SK-N-SH (cell line): ENCODE data around the gene TGFBRAP1.

ENCODE experiments used
- CTCF ChIP-seq: fragments of 200-600 bp; sonication (generic); IDR thresholded peaks from 2 replicates; pipeline ENCODE4 v1.6.1; 2017; ENCODE audit warnings: antibody characterized with exemption, mild to moderate bottlenecking, moderate library complexity
- EP300 ChIP-seq, 2 experiments: IDR thresholded peaks; 2 replicates each; pipeline versions ENCODE4 v1.4.0 to v1.6.1; 2012; ENCODE audit warnings: borderline replicate concordance in 1 of 2, low read depth in 1 of 2, low read length in 1 of 2
- EZH2phosphoT487 ChIP-seq: fragments of 200-600 bp; sonication (generic); IDR thresholded peaks from 2 replicates; pipeline ENCODE4 v1.6.1; 2017; ENCODE audit warnings: low read depth, mixed run types, mild to moderate bottlenecking, antibody characterized with exemption, moderate library complexity, borderline replicate concordance
- GABPA ChIP-seq: IDR thresholded peaks from 2 replicates; pipeline ENCODE4 v1.4.0; 2012; ENCODE audit warnings: low read depth, mild to moderate bottlenecking
- IRF3 ChIP-seq: fragments of 150-350 bp; IDR thresholded peaks from 2 replicates; pipeline ENCODE4 v1.6.1; 2016; ENCODE audit warnings: mild to moderate bottlenecking, low read depth, low read length
- POLR2AphosphoS5 ChIP-seq: IDR thresholded peaks from 2 replicates; pipeline ENCODE4 v1.6.1; 2012; ENCODE audit warnings: low read depth, low read length
- REST ChIP-seq: IDR thresholded peaks from 2 replicates; pipeline ENCODE4 v1.6.1; 2012; ENCODE audit warnings: mild to moderate bottlenecking, low read depth, low read length, moderate library complexity
- RXRA ChIP-seq: IDR thresholded peaks from 2 replicates; pipeline ENCODE4 v1.4.0; 2012; ENCODE audit warnings: low read depth, mild to moderate bottlenecking, borderline replicate concordance
- SMC3 ChIP-seq: IDR thresholded peaks from 2 replicates; pipeline ENCODE4 v1.6.1; 2012; ENCODE audit warnings: low read depth, low read length, improper control_type of control experiment
- TAF1 ChIP-seq: IDR thresholded peaks from 2 replicates; pipeline ENCODE4 v1.6.1; 2012; ENCODE audit warnings: low read depth, mild to moderate bottlenecking, low read length, moderate library complexity, borderline replicate concordance
- TCF12 ChIP-seq: IDR thresholded peaks from 2 replicates; pipeline ENCODE4 v1.4.0; 2012
- TEAD4 ChIP-seq: IDR thresholded peaks from 2 replicates; pipeline ENCODE4 v1.4.0; 2012; ENCODE audit warnings: mild to moderate bottlenecking, borderline replicate concordance; ENCODE audit not compliant: insufficient read depth
- YY1 ChIP-seq: IDR thresholded peaks from 2 replicates; pipeline ENCODE4 v1.4.0; 2012; ENCODE audit warnings: low read depth, mild to moderate bottlenecking
- ZBTB33 ChIP-seq: IDR thresholded peaks from 2 replicates; pipeline ENCODE4 v1.4.0; 2012; ENCODE audit warnings: low read depth, borderline replicate concordance

- TF ChIP-seq CTCF (no peak), ZBTB33 (no peak), TEAD4 (no peak), YY1 (no peak), IRF3 (no peak), SMC3 (no peak), REST (no peak), TCF12 (no peak), GABPA (no peak), RXRA (no peak), TAF1 (no peak), EZH2phosphoT487 (no peak), EP300 (IDR thresholded peaks at IDR 0.05; ENCODE audit: borderline replicate concordance in 1 of 2, low read depth in 1 of 2, low read length in 1 of 2) (no peak), POLR2AphosphoS5 (no peak)
Observed at GRCh38 chr2:105272176-105272575, 57.4 kb downstream of the TGFBRAP1 start.
